K562 (cell line): Measurements from ENCODE around the gene SLC31A1. TPM values are rescaled to one million over a fixed set of nuclear protein-coding genes. Genes with fewer than 3 reads are reported as not detected.

Source experiments
- ATAC-seq: fragments of 200-7000 bp; cut with Tn5 transposase; 3 replicates; pipeline ENCODE4 v1.9.1; 2020; ENCODE audit warnings: moderate library complexity
- BruUV-seq: library from RNA; stranded (reverse); fragments of 400-500 nt; replicated peaks from 2 replicates; lab custom pipeline; 2021; lab: Mats Ljungman, UMichigan
- CTCF ChIA-PET: fragments of 300-600 bp; formaldehyde crosslinking; extraction: SDS; loops from one replicate; lab custom pipeline; 2021; ENCODE audit warnings: low intra/inter-chr PET ratio; lab: Yijun Ruan, JAX
- POLR2A ChIA-PET: fragments of 300-600, 350-650 bp; sonication (Branson Sonifier 250); formaldehyde crosslinking; extraction: SDS; loops from one replicate; lab custom pipeline; 2021; ENCODE audit warnings: antibody characterized with exemption, inconsistent platforms; lab: Yijun Ruan, JAX
- DNase-seq, 4 experiments: peaks; one replicate each; pipeline versions ENCODE4 v3.0.0 to v3.0.0-alpha.2; 2011 to 2018; ENCODE audit warnings: low spot score in 3 of 4, mixed read lengths in 3 of 4; ENCODE audit errors: extremely low read depth in 1 of 4
- FAIRE-seq: peaks from 2 replicates; lab custom pipeline; 2011; peaks lifted over from hg19 to GRCh38; lab: Jason Lieb, UNC
- H2AFZ ChIP-seq: 2 replicates; pipeline ENCODE4 v1.6.0; 2011; ENCODE audit warnings: low read depth, low read length, control low read depth, inconsistent platforms
- H3K27ac ChIP-seq: fragments of 200-600 bp; 3 replicates; pipeline ENCODE4 v1.8.0; 2011; ENCODE audit warnings: low read depth, mild to moderate bottlenecking, control low read depth, inconsistent platforms, low read length, moderate library complexity, mixed read lengths; ENCODE audit errors: extremely low read depth
- H3K27me3 ChIP-seq, 2 experiments: fragments of 300-600 bp in 1 of 2; 2 replicates in 1 of 2; 3 replicates in 1 of 2; pipeline versions ENCODE4 v1.6.0 to v1.8.0; 2011; ENCODE audit warnings: inconsistent platforms in 2 of 2, low read length in 2 of 2, mild to moderate bottlenecking in 1 of 2, mixed read lengths in 1 of 2, moderate library complexity in 1 of 2; ENCODE audit not compliant: control insufficient read depth in 2 of 2, insufficient read depth in 2 of 2
- H3K36me3 ChIP-seq: fragments of 300-600 bp; 3 replicates; pipeline ENCODE4 v1.8.0; 2011; ENCODE audit warnings: mild to moderate bottlenecking, low read length, inconsistent platforms; ENCODE audit not compliant: control insufficient read depth, insufficient read depth
- H3K4me1 ChIP-seq, 2 experiments: fragments of 200-600 bp in 1 of 2; replicated peaks in 1 of 2; 2 replicates in 1 of 2; 3 replicates in 1 of 2; pipeline versions ENCODE4 v1.5.1 to v1.8.0; 2011; ENCODE audit warnings: inconsistent platforms in 2 of 2, low read length in 2 of 2, mild to moderate bottlenecking in 1 of 2, mixed read lengths in 1 of 2, moderate library complexity in 1 of 2; ENCODE audit not compliant: control insufficient read depth in 2 of 2, insufficient read depth in 2 of 2
- H3K4me2 ChIP-seq: 2 replicates; pipeline ENCODE4 v1.6.1; 2011; ENCODE audit warnings: low read length, control low read depth, inconsistent platforms, mixed read lengths; ENCODE audit not compliant: insufficient read depth
- H3K4me3 ChIP-seq: fragments of 200-600 bp; sonication (generic), shearing (Covaris generic); 2 replicates; pipeline ENCODE4 v1.5.1; 2016; ENCODE audit warnings: control low read depth, inconsistent platforms
- H3K79me2 ChIP-seq: fragments of 200-600 bp; 3 replicates; pipeline ENCODE4 v1.8.0; 2011; ENCODE audit warnings: low read length, inconsistent platforms; ENCODE audit not compliant: control insufficient read depth, insufficient read depth
- H3K9ac ChIP-seq, 2 experiments: 2 replicates each; pipeline versions ENCODE4 v1.6.0 to v1.6.1; 2011; ENCODE audit warnings: low read depth in 2 of 2, low read length in 2 of 2, control low read depth in 1 of 2, inconsistent platforms in 1 of 2, mild to moderate bottlenecking in 1 of 2, mixed read lengths in 1 of 2; ENCODE audit not compliant: insufficient read depth in 1 of 2
- H3K9me1 ChIP-seq: one replicate; pipeline ENCODE4 v1.6.0; 2011; ENCODE audit warnings: inconsistent platforms, mild to moderate bottlenecking, low read length, moderate library complexity; ENCODE audit not compliant: control insufficient read depth, insufficient read depth
- H3K9me3 ChIP-seq: replicated peaks from 2 replicates; pipeline ENCODE4 v1.5.1; 2011; ENCODE audit warnings: low read depth, low read length, inconsistent platforms; ENCODE audit not compliant: control insufficient read depth, insufficient read depth
- H4K20me1 ChIP-seq: replicated peaks from 2 replicates; pipeline ENCODE4 v1.6.1; 2011; ENCODE audit warnings: low read length, inconsistent platforms, mixed read lengths; ENCODE audit not compliant: control insufficient read depth, insufficient read depth
- ARNT ChIP-seq, 2 experiments: fragments of 450-650 bp; IDR thresholded peaks; 2 replicates each; pipeline ENCODE4 v1.6.1; 2016; ENCODE audit warnings: mild to moderate bottlenecking in 1 of 2
- BRD4 ChIP-seq: fragments of 200-600 bp; sonication (generic); IDR thresholded peaks from 2 replicates; pipeline ENCODE4 v1.6.1; 2017; ENCODE audit warnings: inconsistent platforms
- CC2D1A ChIP-seq: fragments of 450-650 bp; IDR thresholded peaks from 2 replicates; pipeline ENCODE4 v1.6.1; 2017; ENCODE audit warnings: mild to moderate bottlenecking
- CHD4 ChIP-seq: fragments of 200-600 bp; sonication (generic); IDR thresholded peaks from 3 replicates; pipeline ENCODE4 v1.6.1; 2012; ENCODE audit warnings: low read depth, mild to moderate bottlenecking, mixed read lengths, low read length, inconsistent platforms; ENCODE audit not compliant: insufficient read depth, insufficient replicate concordance, poor library complexity, severe bottlenecking
- ETV1 ChIP-seq: fragments of 450-650 bp; conservative IDR thresholded peaks from 2 replicates; pipeline ENCODE4 v1.6.1; 2016; ENCODE audit warnings: missing genetic modification characterization, control low read depth, low read depth, missing compliant biosample characterization
- ETV5 ChIP-seq: sonication (generic); formaldehyde crosslinking; IDR thresholded peaks from 2 replicates; pipeline ENCODE4 v1.4.0; 2020; ENCODE audit warnings: low read depth, mild to moderate bottlenecking, missing genetic modification reagents
- FOXM1 ChIP-seq, 2 experiments: fragments of 450-650 bp in 1 of 2; sonication (generic) in 1 of 2; formaldehyde crosslinking in 1 of 2; IDR thresholded peaks; 2 replicates each; pipeline versions ENCODE4 v1.6.1 to v1.9.0; 2017 to 2022; ENCODE audit warnings: low read depth in 2 of 2, mild to moderate bottlenecking in 2 of 2, missing genetic modification reagents in 1 of 2, moderate library complexity in 1 of 2
- HNRNPH1 ChIP-seq: fragments of 200-400 bp; formaldehyde crosslinking; optimal IDR thresholded peaks from 2 replicates; pipeline ENCODE3; 2017; ENCODE audit warnings: low read depth, mild to moderate bottlenecking, low read length, moderate library complexity
- NCOR1 ChIP-seq: fragments of 450-650 bp; IDR thresholded peaks from 2 replicates; pipeline ENCODE4 v1.6.1; 2016; ENCODE audit warnings: mild to moderate bottlenecking, moderate library complexity
- NELFE ChIP-seq: IDR thresholded peaks from 2 replicates; pipeline ENCODE4 v1.6.1; 2011; ENCODE audit warnings: mild to moderate bottlenecking; ENCODE audit not compliant: insufficient read depth, insufficient read length
- POLR2AphosphoS2 ChIP-seq: IDR thresholded peaks from 2 replicates; pipeline ENCODE4 v1.6.1; 2012; ENCODE audit warnings: low read length, improper control_type of control experiment
- RBM15 ChIP-seq: fragments of 200-400 bp; formaldehyde crosslinking; IDR thresholded peaks from 2 replicates; pipeline ENCODE4 v1.6.1; 2018; ENCODE audit warnings: mild to moderate bottlenecking, low read length, moderate library complexity; ENCODE audit not compliant: insufficient read depth
- SMC3 ChIP-seq: conservative IDR thresholded peaks from 2 replicates; pipeline ENCODE4 v1.6.1; 2011; ENCODE audit warnings: low read depth, low read length, improper control_type of control experiment; ENCODE audit not compliant: insufficient read depth
- SREBF1 ChIP-seq: fragments of 150-350 bp; IDR thresholded peaks from 2 replicates; pipeline ENCODE4 v1.6.1; 2014; ENCODE audit warnings: antibody characterized with exemption, low read depth, low read length, borderline replicate concordance
- SUPT5H ChIP-seq: fragments of 450-650 bp; IDR thresholded peaks from 2 replicates; pipeline ENCODE4 v1.6.1; 2016
- XRCC3 ChIP-seq: fragments of 450-650 bp; IDR thresholded peaks from 2 replicates; pipeline ENCODE4 v1.6.1; 2017; ENCODE audit warnings: mild to moderate bottlenecking, moderate library complexity
- ZBTB49 ChIP-seq: sonication (generic); formaldehyde crosslinking; IDR thresholded peaks from 2 replicates; pipeline ENCODE4 v1.8.0; 2022; ENCODE audit warnings: missing genetic modification reagents, mild to moderate bottlenecking, borderline replicate concordance
- WGBS: fragments of 100-300 bp; shearing (Covaris generic); methylation state at CpG from one replicate; pipeline ENCODE4 v1.1.6; 2016; ENCODE audit warnings: low coverage, mixed read lengths; ENCODE audit not compliant: insufficient coverage; ENCODE audit errors: missing lambda C conversion rate; 5-methylcytosine and 5-hydroxymethylcytosine counted together
- in situ Hi-C: fragments of 300-500 bp; cut with MboI; formaldehyde crosslinking; loops from 4 replicates; pipeline ENCODE4 v1.15.0; 2018; ENCODE audit warnings: inconsistent platforms, mixed read lengths
- intact Hi-C: fragments of 100-400 bp; cut with micrococcal nuclease; formaldehyde crosslinking; loops from 2 replicates; pipeline ENCODE4 v1.14.2; 2022
- polyA plus RNA-seq, 8 experiments: library from polyadenylated mRNA; depleted of rRNA in 4 of 8; stranded (reverse) in 5 of 8; unstranded in 3 of 8; fragments of >200 nt; fragmentation: Nextera tagmentation in 2 of 8; fragmentation: Illumina TruSeq in 1 of 8; extraction: Ambion mirVana in 2 of 8; extraction: Trizol in 1 of 8; gene quantifications; 2 replicates each; pipeline versions ENCODE4 v1.2.1 to v1.2.3, GENCODE V29; 2011 to 2014; ENCODE audit warnings: inconsistent platforms in 1 of 8, missing spikeins in 1 of 8
- total RNA-seq, 7 experiments: library from RNA; depleted of rRNA in 6 of 7; stranded (reverse); fragments of >200 nt in 6 of 7; fragmentation: Illumina TruSeq in 2 of 7; extraction: Trizol in 2 of 7; gene quantifications; 2 replicates each; pipeline versions ENCODE4 v1.2.1 to v1.2.3, GENCODE V29; 2011 to 2021; ENCODE audit warnings: low replicate concordance in 1 of 7

The SLC31A1 gene
- total and polyA plus RNA-seq, 9 of the 15 experiments (the other 6 are each of a cell fraction or from before 2014, with no cell fraction given) = 15.4 to 40.7 (median 25.9) TPM

- ChIA-PET POLR2A (no interaction called here), CTCF (no interaction called here)
- in situ Hi-C loops = no loop called here
- Histone ChIP-seq H4K20me1 (no peaks in the 10 kb centered on the region), H3K27ac (no peak overlapping the region), H3K27me3 (no peaks in the 10 kb centered on the region), H3K9me3 (no peaks in the 10 kb centered on the region), H3K4me2 (no peak overlapping the region), H3K9ac (no peak overlapping the region), H2AFZ (no peak overlapping the region), H3K36me3 (no peaks in the 10 kb centered on the region; the same call in 2 of the 3 replicates), H3K79me2 (peaks cover 10% of the 10 kb centered on the region; the same call in 2 of the 3 replicates), H3K4me1 (peaks cover 3 to 7% of the 10 kb centered on the region in 2 experiments; a peak in 3 of 5 replicates), H3K9me1 (no peaks in the 10 kb centered on the region), H3K4me3 (no peak overlapping the region)
- intact Hi-C loops = no loop called here
- TF ChIP-seq NCOR1 (no peak), HNRNPH1 (no peak), CC2D1A (no peak), FOXM1 (IDR thresholded peaks at IDR 0.05; ENCODE audit: low read depth) (no peak), FOXM1 (CRISPR knock-in tag; IDR thresholded peaks at IDR 0.05; ENCODE audit: low read depth) (no peak), SREBF1 (no peak), ARNT (IDR thresholded peaks at IDR 0.05) (no peak), BRD4 (no peak), ZBTB49 (CRISPR knock-in tag) (no peak), POLR2AphosphoS2 (no peak), ETV5 (CRISPR knock-in tag) (no peak), SUPT5H (no peak), XRCC3 (no peak), NELFE (no peak), SMC3 (no peak), ETV1 (no peak), CHD4 (no peak), RBM15 (no peak)
- FAIRE-seq (no peak), ATAC-seq (no peak), DNase-seq (no peak)
- 52% methylated on average over 4 of the region's 4 CpGs for WGBS
- no TSS peak for BruUV-seq
Measured at GRCh38 chr9:113245894-113246293, 24.6 kb downstream of the SLC31A1 start.
